Mammary epithelial cell (primary cell): ENCODE results near the gene PARPBP.

Source experiments
- CTCF ChIP-seq, 2 donors: IDR thresholded peaks in 1 of 2; conservative IDR thresholded peaks in 1 of 2; 2 replicates each; pipeline ENCODE4 v1.5.1; 2011 to 2012; ENCODE audit warnings: inconsistent platforms in 2 of 2, low read length in 2 of 2, mild to moderate bottlenecking in 2 of 2, control low read depth in 1 of 2, low read depth in 1 of 2; ENCODE audit not compliant: insufficient read depth in 1 of 2; ENCODE audit errors: extremely low read depth in 1 of 2
- EZH2 ChIP-seq: IDR thresholded peaks from 2 replicates; pipeline ENCODE4 v1.6.1; 2012; ENCODE audit warnings: low read length, inconsistent platforms, borderline replicate concordance

GRCh38 chr12:102234599-102234998 is 114.6 kb downstream of the PARPBP start:
- TF ChIP-seq CTCF (conservative IDR thresholded peaks at IDR 0.05 in 1 of 2, IDR thresholded peaks at IDR 0.05 in 1 of 2; ENCODE audit: extremely low read depth in 1 of 2, insufficient read depth in 1 of 2, low read depth in 1 of 2, low read length in 2 of 2), result no peak
- no peak for TF ChIP-seq EZH2
